Esophagus squamous epithelium (tissue), 4 donors: ENCODE data around the gene CDHR3.

Experiments
- CTCF ChIP-seq, 6 experiments: fragments of 450-650 bp in 4 of 6; fragments of 200-600 bp in 2 of 6; sonication (generic) in 2 of 6; IDR thresholded peaks; one replicate each; pipeline ENCODE4 v1.5.1; 2016 to 2019; ENCODE audit warnings: antibody characterized with exemption in 6 of 6, mild to moderate bottlenecking in 4 of 6, moderate library complexity in 4 of 6
- POLR2A ChIP-seq, 4 donors: fragments of 450-650 bp; IDR thresholded peaks; one replicate each; pipeline ENCODE4 v1.6.1; 2017; ENCODE audit warnings: antibody characterized with exemption in 4 of 4, mild to moderate bottlenecking in 4 of 4, moderate library complexity in 3 of 4

- TF ChIP-seq CTCF (IDR thresholded peaks at IDR 0.05): no peak
- no peak for TF ChIP-seq POLR2A (IDR thresholded peaks at IDR 0.05)
These were observed 38.8 kb downstream of the CDHR3 start for GRCh38 chr7:106001886-106002285.
